GM12874 (cell line): ENCODE data around the gene DRAXIN.

Source experiments
- CTCF ChIP-seq: IDR thresholded peaks from 2 replicates; pipeline ENCODE4 v1.5.1; 2011; ENCODE audit warnings: low read depth, mild to moderate bottlenecking, control low read depth, low read length, moderate library complexity; ENCODE audit not compliant: insufficient read depth

The DRAXIN gene

GRCh38 chr1:11658542-11658941, 33.0 kb upstream of the DRAXIN start:
- no peak for TF ChIP-seq CTCF

- TF ChIP-seq CTCF, result no peak
Measured at GRCh38 chr1:11659748-11660147, 31.8 kb upstream of the DRAXIN start.

GRCh38 chr1:11661103-11661502, 30.4 kb upstream of the DRAXIN start:
- TF ChIP-seq CTCF, result no peak

GRCh38 chr1:11664336-11665065, 27.0 kb upstream of the DRAXIN start:
- TF ChIP-seq CTCF, result no peak

- no peak for TF ChIP-seq CTCF
Measured at GRCh38 chr1:11668516-11668915, 23.0 kb upstream of the DRAXIN start.

GRCh38 chr1:11670747-11671146, 20.8 kb upstream of the DRAXIN start:
- no peak for TF ChIP-seq CTCF

GRCh38 chr1:11671205-11671543, 20.3 kb upstream of the DRAXIN start:
- no peak for TF ChIP-seq CTCF
